HG03558 (cell line): ENCODE data around the gene KCNIP3.

Source experiments
- ATAC-seq: cut with Tn5 transposase; IDR thresholded peaks from one replicate; pipeline ENCODE4 v1.9.1; 2021; ENCODE audit warnings: moderate number of reproducible peaks; ENCODE audit not compliant: unreplicated experiment; ENCODE audit errors: extremely low read depth

Gene KCNIP3

DNA sequence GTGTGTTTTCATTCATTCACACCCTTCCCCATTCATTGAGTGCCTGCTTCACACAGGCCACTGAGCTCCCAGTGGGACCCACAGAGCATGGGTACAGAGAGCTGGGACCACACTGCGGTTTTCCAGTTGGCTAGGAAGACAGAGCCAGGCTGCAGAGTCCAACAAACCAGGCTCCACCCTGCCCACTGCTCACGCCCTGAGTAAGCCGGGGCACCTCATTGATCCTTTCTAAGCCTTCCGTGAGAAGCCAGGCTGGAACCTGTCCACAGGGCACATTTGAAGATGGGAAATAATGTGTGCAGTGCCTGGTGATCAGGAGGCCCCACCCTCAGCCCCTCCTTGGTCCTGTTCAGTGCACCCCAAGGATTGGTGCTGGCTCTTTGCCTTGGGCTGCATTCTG is 13.5 kb downstream of the KCNIP3 start:
- no peak for ATAC-seq

- ATAC-seq, result no peak
Observed at GRCh38 chr2:95311815-95312542, 14.8 kb downstream of the KCNIP3 start.

DNA sequence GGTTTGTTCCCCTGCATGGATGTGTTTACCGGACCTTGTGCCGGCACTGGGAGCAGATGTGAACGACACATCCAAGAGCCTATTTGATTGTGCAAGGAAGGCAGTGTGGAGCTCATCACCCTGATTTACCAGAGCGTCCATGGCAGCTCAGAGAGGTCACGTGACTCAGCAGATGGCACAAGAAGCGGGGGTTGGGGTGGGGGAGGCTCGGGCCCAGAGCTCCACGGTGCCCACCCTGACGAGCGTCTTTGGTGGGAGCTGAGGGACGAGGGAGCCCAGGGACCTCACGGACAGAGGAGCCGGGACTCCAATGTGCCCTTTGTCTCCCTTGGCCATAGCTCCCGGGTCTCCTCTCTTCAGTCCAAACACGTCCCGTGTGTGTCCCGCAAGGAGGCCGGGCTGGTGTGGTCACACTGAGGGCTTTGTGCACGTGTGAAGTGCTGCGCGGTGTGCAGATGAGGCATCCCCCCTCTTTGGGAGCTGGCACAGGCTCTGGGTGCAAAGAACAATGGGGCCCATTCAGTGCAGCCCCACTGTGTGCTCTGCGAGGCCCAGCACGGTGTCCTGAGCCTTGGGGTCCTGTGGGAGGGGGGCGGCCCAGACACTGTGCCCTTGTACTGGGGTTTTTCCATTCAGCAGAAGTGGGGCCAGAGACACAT is 15.5 kb downstream of the KCNIP3 start:
- ATAC-seq, result no peak

DNA sequence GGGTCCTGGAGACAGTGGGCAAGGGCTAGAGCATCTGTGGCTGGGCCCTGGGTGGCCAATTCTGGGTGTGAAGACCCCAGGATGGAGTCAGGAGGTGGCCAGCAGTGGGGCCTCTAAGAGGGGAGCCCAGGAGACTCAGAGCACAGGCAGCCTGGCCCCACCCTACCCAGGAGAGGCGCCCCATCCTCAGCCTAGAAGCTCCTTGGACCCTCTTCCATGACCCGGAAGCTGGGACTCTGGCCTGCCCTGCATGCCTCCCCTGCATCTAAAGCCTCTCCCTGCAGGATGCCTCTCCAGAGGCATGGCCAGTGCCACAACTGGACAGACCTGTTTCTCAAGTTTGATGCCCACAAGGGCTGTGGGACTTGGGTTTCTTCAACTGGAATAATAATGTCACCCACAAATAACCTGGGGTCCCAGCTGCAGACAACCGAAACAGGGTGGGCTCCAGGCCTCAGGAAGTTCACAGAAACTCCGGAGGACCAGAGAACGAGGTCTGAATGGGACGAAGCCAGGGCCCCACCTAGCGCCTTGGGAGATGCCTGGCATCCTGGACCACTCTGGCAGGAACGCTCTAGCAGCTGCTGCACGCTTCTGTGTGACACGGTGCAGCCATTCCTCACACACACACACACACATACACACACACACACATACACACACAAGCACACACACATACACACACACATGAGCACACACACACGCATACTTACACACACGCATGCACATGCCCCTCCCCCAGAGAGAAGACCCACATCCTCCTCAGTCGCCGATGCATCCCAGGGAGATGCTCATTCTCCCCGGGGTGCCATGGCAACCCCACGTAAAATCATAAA is 16.4 kb downstream of the KCNIP3 start:
- no peak for ATAC-seq

DNA sequence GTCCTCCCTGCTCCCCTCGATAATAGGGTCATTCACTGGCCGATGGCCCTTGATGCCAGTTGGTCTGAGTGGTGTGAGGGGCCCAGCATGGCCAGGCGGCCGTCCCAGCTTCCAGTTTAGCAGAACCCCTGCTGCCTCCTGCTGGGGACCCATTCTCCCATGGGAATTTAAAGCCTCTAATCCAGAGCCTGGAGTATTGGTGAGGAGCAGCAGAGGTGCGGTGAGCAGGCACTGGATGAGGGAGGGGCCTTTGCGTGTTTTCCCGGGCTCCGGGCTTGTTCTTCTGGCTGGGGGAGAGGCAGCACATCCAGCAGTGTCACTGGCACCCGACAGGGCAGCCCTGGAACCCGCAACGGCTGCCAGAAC is 17.4 kb downstream of the KCNIP3 start:
- no peak for ATAC-seq

DNA sequence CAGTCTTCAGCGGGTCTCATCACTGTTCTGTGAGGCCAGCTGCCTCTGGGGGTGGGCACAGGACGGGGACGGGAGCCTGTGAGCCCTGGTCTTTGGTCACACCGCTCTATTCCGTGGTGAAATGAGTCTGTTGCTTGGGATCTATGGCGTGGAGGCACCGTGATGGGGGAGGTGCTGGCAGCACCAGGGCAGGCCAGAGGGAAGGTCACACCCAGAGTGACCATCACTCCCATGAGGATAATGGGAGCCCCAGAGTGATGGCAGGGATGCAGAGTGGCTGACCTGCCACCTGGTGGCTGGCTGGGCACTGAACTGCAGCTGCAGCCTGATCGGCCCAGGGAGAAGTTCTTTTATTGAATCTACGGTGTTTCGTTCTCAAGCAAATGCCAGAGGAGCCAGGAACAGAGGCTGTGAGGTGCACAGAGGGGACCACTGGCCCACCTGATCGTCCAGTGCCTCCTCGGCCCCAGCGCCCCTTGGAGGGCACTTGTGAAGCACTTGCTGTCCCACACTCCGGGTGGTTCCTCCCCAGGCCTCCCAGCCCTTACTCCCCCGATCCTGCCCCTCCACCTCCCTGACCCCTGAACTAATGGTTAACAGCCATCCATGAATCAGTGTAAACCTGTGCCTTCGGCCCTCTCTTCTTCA is 17.9 kb downstream of the KCNIP3 start:
- no peak for ATAC-seq

DNA sequence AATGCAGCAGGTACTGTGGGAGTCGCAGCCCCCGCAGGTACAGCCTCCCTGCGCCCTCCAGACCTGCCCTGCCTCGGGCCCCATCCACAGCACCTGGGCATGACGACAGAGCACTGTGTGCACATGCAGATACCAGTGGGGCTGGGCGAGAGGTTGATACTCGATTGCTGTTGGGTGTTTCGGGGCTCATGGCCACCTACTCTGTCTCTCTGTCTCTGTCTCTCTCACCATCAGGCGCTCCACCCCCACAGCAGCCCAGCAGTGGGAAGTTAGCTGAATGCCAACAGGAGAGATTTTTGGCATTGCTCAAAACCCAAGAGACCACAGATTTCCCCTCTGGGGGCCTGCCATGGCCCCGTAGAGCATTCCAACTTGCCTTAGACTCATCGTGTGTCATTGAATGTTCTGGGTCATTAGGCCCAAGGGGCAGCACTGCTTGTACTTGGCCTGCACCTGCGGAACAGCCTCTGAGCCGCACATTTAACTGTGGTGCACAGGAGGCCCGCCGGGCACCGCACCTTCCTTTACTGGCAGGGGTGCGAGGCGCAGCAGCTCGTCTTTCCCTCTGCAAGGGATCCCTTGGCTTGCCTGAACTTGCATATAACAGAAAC is 18.8 kb downstream of the KCNIP3 start:
- ATAC-seq, result no peak

GRCh38 chr2:95316466-95317122 is 19.4 kb downstream of the KCNIP3 start:
- ATAC-seq, result no peak

DNA sequence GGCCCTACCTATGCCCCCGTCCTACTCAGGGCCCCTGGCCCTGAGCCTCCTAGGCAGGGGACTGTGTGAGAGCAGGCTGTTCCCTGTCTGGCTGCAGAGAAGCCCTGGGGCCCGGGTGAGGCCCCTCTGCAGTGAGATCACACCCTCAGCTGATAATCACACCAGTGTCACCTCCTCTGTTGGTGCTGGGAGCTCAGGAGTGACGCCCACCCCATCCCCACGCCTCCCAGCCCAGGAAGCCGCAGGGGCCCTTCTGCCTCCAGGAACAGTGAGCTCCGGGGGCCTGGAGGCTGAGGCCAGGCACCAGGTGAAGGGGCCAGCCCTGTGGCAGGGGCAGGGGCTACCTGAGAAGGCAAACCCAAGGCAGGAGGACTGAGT is 20.0 kb downstream of the KCNIP3 start:
- no peak for ATAC-seq

DNA sequence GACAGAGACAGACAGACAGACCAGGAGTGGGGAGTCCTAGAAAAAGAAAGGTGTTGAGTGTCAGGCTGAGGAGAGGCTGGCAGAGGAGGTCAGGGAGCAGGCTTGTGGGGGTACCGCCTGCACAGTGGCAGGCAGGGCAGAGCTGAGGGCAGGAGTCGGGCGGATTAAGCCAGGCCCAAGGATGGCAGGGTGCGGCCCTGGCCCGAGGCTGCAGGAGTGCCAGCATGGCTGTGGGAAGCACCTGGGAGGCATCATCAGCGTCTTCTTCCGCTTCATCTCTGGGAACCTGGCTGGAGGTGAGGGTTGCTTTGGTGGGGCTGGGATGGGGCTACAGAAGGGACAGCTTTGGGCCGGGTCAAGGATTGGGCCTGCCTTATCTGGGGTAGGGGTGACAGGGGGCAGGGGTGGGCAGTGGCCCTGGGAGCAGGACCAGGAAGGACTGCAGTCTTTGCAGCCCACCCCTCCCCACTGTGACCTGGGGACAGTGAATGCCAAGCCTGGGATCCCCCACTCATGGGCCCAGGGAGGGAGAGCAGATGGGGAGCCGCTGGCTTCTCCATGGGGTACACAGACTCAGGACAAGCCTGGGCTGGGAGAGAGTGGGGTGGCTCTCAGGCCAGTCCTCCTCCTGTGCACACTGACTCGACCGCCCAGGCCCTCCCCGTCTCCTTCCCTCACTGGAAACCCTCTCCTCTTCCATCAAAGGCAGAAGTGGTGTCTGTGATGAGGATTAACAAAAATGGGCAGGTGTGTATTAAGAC is 20.7 kb downstream of the KCNIP3 start:
- no peak for ATAC-seq

GRCh38 chr2:95318431-95319220 is 21.5 kb downstream of the KCNIP3 start:
- ATAC-seq, result no peak

- no peak for ATAC-seq
Observed at GRCh38 chr2:95319481-95320343, 22.6 kb downstream of the KCNIP3 start.

DNA sequence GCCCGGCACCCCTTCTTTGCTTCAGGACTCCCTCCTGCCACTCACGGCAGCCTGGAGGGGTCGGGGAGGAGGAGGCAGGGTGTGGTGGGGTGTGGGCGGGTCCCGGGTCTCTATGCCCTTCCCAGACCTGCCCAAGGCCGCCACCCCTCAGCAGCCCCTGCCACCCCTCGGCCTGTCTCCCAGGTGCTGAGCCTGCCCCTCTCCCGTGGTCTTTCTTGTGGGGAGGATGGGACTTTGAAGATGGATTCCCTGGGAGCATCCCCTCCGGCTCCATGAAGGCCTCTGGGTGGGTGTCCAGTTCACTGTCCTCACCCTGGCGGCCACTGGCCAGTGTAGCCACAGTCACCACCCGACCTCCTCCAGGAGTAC is 23.2 kb downstream of the KCNIP3 start:
- ATAC-seq, result no peak

- ATAC-seq, result no peak
Observed at GRCh38 chr2:95320986-95321767, 24.0 kb downstream of the KCNIP3 start.

- no peak for ATAC-seq
Observed at GRCh38 chr2:95323347-95324155, 26.4 kb downstream of the KCNIP3 start.

DNA sequence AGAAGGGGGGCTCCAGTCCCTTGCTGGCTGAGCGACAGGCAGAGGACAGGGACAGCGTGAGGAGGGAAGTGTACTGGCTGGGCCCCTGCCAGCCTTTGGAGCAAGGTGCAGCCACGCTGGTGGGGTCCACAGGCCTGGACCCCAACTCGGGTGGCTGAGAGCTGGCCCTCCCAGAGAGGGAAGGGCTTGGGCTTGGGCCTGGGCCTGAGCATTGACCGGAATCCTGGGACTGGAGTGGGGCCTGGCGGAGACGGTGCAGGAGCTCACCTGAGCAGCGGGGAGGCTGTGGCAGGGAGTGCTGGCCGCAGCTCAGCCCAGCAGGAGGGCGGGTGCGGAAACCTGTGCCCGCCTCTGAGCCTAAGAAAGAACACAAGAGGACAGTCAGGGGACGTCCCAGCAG is 27.9 kb downstream of the KCNIP3 start:
- ATAC-seq, result no peak
